Natural killer cell treated with Interleukin-12 subunit alpha and Interleukin-12 subunit beta and Interleukin-15 and Interleukin-18, amount 100 ng/mL, for 72 hours (primary cell): ENCODE results near the gene CD70. TPM values are rescaled to one million over a fixed set of nuclear protein-coding genes. Genes with fewer than 3 reads are reported as not detected.

Experiments used
- ATAC-seq, 2 donors: fragments of 150-1000 bp; cut with Tn5 transposase in 1 of 2; sonication (Bioruptor Pico), chemical (Tn5 transposase) in 1 of 2; 2 replicates each; pipeline ENCODE4 v1.10.0; 2021
- DNase-seq: peaks from one replicate; pipeline ENCODE4 v3.0.0; 2022; ENCODE audit warnings: low spot score
- H3K27ac Mint-ChIP-seq, 2 donors: 1 replicate in 1 of 2; 2 replicates in 1 of 2; pipeline ENCODE4 v1.8.0; 2022; ENCODE audit warnings: mixed read lengths in 2 of 2, mild to moderate bottlenecking in 1 of 2, moderate library complexity in 1 of 2
- H3K27me3 Mint-ChIP-seq, 2 donors: 1 replicate in 1 of 2; 2 replicates in 1 of 2; pipeline ENCODE4 v1.8.0; 2022; ENCODE audit warnings: mixed read lengths in 2 of 2
- H3K36me3 Mint-ChIP-seq: one replicate; pipeline ENCODE4 v1.8.0; 2022; ENCODE audit warnings: mixed read lengths
- H3K4me1 Mint-ChIP-seq, 2 donors: 1 replicate in 1 of 2; 2 replicates in 1 of 2; pipeline ENCODE4 v1.8.0; 2022; ENCODE audit warnings: low read depth in 2 of 2, mixed read lengths in 2 of 2, mild to moderate bottlenecking in 1 of 2
- H3K4me3 Mint-ChIP-seq: one replicate; pipeline ENCODE4 v1.8.0; 2022; ENCODE audit warnings: mixed read lengths
- H3K9me3 Mint-ChIP-seq: 2 replicates; pipeline ENCODE4 v1.8.0; 2022; ENCODE audit warnings: mixed read lengths
- total RNA-seq, 2 donors: library from RNA; stranded (reverse); gene quantifications; one replicate each; pipeline ENCODE4 v1.2.3, GENCODE V29; 2022

The CD70 gene
- total RNA-seq, 2 donors from 2014 or later: 10.6 to 26.1 TPM

GRCh38 chr19:6540918-6541689 lies 49.8 kb downstream of the CD70 start:
- H3K27ac Mint-ChIP-seq: peak overlapping the region in 1 of 2 donors; percentile 83
- no peak overlapping the region for H3K4me3 Mint-ChIP-seq
- no peaks in the 10 kb centered on the region for H3K36me3 Mint-ChIP-seq

GRCh38 chr19:6539514-6539913 lies 51.4 kb downstream of the CD70 start:
- H3K4me3 Mint-ChIP-seq: no peak overlapping the region
- ATAC-seq (no peak), DNase-seq (no peak)
- peaks cover 19 to 32% of the 10 kb centered on the region in 2 donors for H3K4me1 Mint-ChIP-seq
- no peaks in the 10 kb centered on the region for H3K36me3 Mint-ChIP-seq
- H3K27me3 Mint-ChIP-seq: no peaks in the 10 kb centered on the region
- H3K9me3 Mint-ChIP-seq: no peaks in the 10 kb centered on the region
- no peak overlapping the region for H3K27ac Mint-ChIP-seq

More at GRCh38 chr19:6540918-6541689, 49.8 kb downstream of the CD70 start:
- no peaks in the 10 kb centered on the region for H3K9me3 Mint-ChIP-seq
- H3K4me1 Mint-ChIP-seq: peaks cover 11 to 26% of the 10 kb centered on the region in 2 donors
- no peak for DNase-seq
- peak; percentile 25 to 41 for ATAC-seq
- no peaks in the 10 kb centered on the region for H3K27me3 Mint-ChIP-seq

Other genes with a start within 250 kb of the CD70 start
- gene CLPP, start 229.6 kb downstream of the CD70 start, total RNA-seq: 100 to 1,000 TPM; 115 to 146 TPM
- gene ALKBH7, start 218.4 kb downstream of the CD70 start, total RNA-seq: 10 to 100 TPM; 29.2 to 31.3 TPM
- 1 to 10 TPM; 1.8 to 1.9 TPM for gene PSPN, start 215.2 kb downstream of the CD70 start, total RNA-seq
- 10 to 100 TPM; 71.1 to 72.6 TPM for gene GTF2F1, start 198.0 kb downstream of the CD70 start, total RNA-seq
- gene KHSRP, start 166.3 kb downstream of the CD70 start, total RNA-seq: 100 to 1,000 TPM; 260 to 386 TPM
- not detected for gene SLC25A41, start 157.4 kb downstream of the CD70 start, total RNA-seq
- gene SLC25A23, start 131.4 kb downstream of the CD70 start, total RNA-seq: 10 to 100 TPM in 1 of 2 donors, 1 to 10 TPM in 1; 5.4 to 10.5 TPM
- gene CRB3, start 126.9 kb downstream of the CD70 start, total RNA-seq: not detected
- gene DENND1C, start 109.4 kb downstream of the CD70 start, total RNA-seq: 100 to 1,000 TPM in 1 of 2 donors, 10 to 100 TPM in 1; 73.6 to 131 TPM
- gene TUBB4A, start 88.8 kb downstream of the CD70 start, total RNA-seq: 1 to 10 TPM; 1.4 to 3.2 TPM
- gene TNFSF9, start 60.1 kb downstream of the CD70 start, total RNA-seq: 1 to 10 TPM; 3.4 to 3.8 TPM
- 10 to 100 TPM in 1 of 2 donors, 1 to 10 TPM in 1; 4.5 to 11.3 TPM for gene TNFSF14, start 79.0 kb upstream of the CD70 start, total RNA-seq
- gene C3, start 129.5 kb upstream of the CD70 start, total RNA-seq: 1 to 10 TPM; 3.5 to 9.2 TPM
- 10 to 100 TPM; 67.4 to 70.4 TPM for gene GPR108, start 146.4 kb upstream of the CD70 start, total RNA-seq
- gene TRIP10, start 148.5 kb upstream of the CD70 start, total RNA-seq: 10 to 100 TPM; 44.8 to 76.5 TPM
- gene SH2D3A, start 176.3 kb upstream of the CD70 start, total RNA-seq: 10 to 100 TPM; 15.2 to 17.8 TPM
- 100 to 1,000 TPM; 166 to 167 TPM for gene VAV1, start 181.6 kb upstream of the CD70 start, total RNA-seq